Muscle of back (tissue), 11 donors: ENCODE data around the gene METTL24. TPM values are rescaled to one million over a fixed set of nuclear protein-coding genes. Genes with fewer than 3 reads are reported as not detected.
"Not testable (repeated sequence)": the region's sequence is repeated elsewhere in the genome, so short reads cannot be mapped to it uniquely, and the experiment has no call there.

Experiments
- DNase-seq, 3 donors: peaks; one replicate each; pipeline versions ENCODE4 v3.0.0 to v3.0.0-alpha.2; 2013
- polyA plus RNA-seq, 10 donors: library from polyadenylated mRNA; unstranded; fragments of 120-200 nt; gene quantifications; one replicate each; pipeline ENCODE4 v1.2.1, GENCODE V29; 2013; ENCODE audit not compliant: insufficient read length in 10 of 10

Gene METTL24
- polyA plus RNA-seq, 10 donors = 0.31 to 1.3 (median 0.89) TPM

GRCh38 chr6:110265273-110265672 is 92.9 kb downstream of the METTL24 start:
- no peak for DNase-seq

- no peak for DNase-seq
Measured at GRCh38 chr6:110256366-110256765, 101.8 kb downstream of the METTL24 start.

DNA sequence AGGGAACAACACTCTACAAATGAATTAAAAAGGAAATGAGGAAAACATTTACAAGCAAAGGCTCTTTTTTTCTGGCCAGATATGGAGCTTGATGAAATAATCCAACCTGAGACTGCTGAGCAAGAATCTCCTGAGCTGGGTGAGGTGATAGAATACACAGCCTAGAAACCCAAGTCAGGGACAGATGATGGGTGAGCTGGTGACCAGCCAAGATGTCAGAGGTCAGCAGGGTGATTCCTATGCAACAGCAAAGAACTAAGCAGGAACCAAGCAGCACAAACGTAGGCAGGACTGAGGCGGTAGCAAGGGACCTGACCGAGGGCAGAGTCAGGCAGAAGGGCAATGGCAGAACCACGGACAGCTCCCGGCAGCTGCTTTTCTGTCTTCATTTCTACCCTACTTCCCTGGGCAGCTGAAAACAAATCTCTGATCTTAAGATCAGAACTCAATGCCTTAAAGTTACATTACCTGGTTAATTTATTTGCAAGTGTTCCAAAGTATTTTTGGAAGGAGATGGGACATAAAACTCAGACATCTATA is 102.9 kb downstream of the METTL24 start:
- peak in 2 of 3 donors; percentile 16 to 49 for DNase-seq

- no peak for DNase-seq
Measured at GRCh38 chr6:110250838-110251237, 107.3 kb downstream of the METTL24 start.

- DNase-seq = no peak
Measured at GRCh38 chr6:110250058-110250457, 108.1 kb downstream of the METTL24 start.

DNA sequence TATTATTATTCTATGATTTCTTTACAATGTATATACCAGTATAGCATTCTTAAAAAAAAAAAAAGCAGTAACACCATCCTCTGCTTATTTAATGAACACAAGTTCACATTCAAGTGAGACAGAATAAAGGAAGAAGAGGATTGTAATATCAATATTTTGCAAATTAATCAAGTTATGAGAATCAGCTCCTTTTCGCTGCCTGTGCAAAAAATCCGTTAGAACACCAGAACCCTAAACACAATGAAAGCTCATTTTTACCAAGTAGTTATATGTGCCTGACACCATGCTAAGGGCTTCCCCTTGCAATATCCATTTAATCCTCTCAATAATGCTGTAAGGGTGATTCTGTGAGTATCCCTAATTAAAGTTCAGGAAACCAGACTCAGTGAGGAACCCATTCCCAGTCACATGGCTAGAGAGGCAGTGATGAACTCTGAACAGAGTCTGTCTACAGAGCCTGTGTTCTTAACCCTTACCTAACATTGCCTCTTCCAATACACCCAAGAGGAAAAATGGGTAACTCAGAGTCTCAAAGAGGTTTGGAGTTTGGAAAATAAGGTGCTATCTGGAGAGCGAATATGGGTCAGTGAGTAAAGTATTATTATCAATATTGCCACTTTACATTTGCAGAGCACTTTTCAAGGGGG is 111.1 kb downstream of the METTL24 start:
- no peak for DNase-seq

DNA sequence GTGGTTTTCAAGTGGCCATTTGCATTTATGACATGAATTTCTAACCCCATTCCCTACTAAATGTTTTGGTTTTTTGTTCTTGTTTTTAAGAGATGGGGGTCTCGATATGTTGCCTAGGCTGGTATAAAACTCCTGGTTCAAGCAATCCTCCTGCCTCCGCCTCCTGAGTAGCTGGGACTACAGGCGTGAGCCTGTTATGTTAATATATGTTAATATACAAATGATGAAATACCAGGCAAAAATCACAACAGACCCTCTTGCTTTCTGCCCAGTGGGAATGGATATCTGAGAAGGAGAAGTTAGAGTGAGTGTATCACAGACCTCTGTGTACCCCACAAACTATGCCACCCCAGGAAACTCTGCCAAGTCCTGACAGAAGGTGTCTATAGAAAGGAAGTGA is 111.8 kb downstream of the METTL24 start:
- no peak for DNase-seq

DNA sequence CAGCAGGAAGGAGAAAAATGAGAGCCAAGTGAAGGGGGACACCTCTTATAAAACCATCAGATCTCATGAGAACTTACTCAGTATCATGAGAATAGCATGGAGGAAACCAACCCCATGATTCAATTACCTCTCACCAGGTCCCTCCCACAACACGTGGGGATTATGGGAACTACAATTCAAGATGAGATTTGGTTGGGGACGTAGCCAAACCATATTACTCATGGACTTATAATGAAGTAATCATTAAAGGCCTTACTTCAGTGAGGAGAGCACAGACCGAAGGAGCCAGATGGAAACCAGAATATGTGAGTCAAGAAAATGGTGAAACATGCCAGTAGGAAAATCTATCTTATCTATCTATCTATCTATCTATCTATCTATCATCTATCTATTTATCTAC is 113.5 kb downstream of the METTL24 start:
- not testable (repeated sequence) for DNase-seq

DNA sequence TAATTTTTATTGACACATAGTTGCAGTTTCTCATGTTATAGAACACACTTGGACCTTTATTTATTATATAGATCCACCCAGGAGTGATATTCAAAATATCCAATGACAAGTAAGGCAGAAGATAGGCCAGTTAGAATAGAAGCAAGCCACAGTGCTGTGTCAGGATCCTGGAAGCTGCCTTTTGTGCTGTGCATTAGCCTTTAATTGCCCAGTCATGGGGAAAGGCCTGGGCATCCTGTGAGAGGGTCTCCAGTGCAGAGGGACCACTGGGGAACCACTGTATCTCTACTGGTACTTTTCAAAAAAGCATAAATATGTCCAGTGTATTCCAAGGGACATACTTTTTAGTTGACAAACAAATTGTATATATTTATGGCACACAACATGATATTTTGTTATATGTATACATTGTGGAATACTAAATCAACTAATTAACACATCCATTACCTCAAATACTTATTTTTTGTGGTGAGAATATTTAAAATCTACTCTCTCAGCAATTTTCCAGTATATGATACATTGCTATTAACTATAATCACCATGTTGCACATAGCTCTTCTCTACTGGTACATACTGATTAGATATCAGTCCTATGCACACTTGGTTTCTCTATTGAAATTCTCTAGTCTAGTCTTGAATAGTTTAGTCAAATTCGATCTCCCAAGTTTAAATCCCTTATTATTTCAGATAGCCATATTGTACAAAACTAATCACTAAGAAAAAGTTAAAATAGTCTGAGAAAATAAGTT is 118.4 kb downstream of the METTL24 start:
- DNase-seq = no peak

DNA sequence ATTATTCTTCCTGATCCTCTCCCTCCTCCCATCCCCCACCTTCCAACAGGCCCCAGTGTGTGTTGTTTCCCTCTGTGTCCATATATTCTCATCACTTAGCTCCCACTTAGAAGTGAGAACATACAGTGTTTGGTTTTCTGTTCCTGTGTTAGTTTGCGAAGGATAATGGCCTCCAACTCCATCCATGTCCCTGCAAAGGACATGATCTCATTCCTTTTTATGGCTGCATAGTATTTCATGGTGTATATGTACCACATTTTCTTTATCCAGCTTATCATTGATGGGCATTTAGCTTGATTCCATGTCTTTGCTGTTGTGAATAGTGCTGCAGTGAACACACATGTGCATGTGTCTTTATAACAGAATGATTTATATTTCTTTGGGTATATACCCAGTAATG is 122.1 kb downstream of the METTL24 start:
- not testable (repeated sequence) for DNase-seq

GRCh38 chr6:110233770-110234374 is 124.3 kb downstream of the METTL24 start:
- peak in 2 of 3 donors; percentile 1 to 7 for DNase-seq

GRCh38 chr6:110232450-110232849 is 125.7 kb downstream of the METTL24 start:
- no peak for DNase-seq

DNA sequence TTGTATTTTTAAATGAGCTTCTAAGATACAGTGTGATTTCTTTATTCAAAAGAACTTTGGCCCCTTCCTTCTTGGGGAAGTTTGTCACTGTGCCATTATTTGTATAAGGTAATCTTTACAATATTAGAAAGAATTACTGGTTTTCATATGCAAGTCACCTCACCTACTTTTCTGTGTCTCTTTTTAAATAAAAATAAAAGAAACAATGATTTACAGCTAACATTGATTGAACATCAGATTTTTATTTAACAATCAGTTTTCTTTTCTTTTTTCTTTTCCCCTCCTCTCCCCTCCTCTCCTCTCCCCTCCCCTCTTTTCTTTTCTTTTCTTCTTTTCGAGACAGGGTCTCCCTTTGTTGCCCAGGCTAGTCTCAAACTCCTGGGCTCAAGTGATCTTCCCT is 131.9 kb downstream of the METTL24 start:
- DNase-seq = no peak

GRCh38 chr6:110221738-110222137 is 136.4 kb downstream of the METTL24 start:
- no peak for DNase-seq

DNA sequence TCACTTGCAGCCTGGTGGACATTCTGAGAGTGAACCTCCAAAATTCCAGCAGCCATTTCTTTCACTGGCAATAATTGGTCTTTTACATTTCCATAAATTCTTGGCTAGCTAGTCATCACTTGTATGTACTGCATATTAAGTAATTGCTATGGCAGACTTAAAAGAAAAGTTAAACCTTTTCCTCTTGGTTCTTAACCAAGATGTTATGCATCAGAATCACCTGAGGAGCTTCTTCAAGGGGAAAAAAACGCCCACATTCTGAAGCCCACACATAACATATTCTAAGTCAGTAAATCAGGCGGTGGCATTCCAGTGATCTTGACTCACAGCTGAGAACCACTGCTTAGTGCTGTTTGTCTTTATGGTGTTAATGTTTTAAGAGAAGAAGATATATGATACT is 140.9 kb downstream of the METTL24 start:
- no peak for DNase-seq

GRCh38 chr6:110216140-110216539 is 142.0 kb downstream of the METTL24 start:
- DNase-seq = no peak

GRCh38 chr6:110214338-110214737 is 143.8 kb downstream of the METTL24 start:
- no peak for DNase-seq

DNA sequence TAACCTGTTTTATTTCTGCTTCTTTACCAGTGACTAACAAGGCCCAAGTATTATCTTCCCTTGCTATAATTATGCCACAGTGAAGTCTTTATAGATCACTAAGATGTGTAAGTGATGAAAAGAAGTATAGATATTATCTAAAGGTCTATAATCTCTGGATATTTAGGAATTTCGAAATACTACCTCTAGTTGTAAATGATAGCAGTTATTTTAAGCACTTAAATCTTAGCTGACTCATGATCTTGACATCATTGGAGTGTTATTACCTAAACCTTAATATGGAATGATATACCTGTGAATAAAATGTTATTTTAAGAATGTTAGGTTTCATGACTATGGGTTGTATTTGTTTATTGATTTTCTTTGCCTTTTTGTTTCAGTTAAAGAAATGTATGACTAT is 146.4 kb downstream of the METTL24 start:
- no peak for DNase-seq

DNA sequence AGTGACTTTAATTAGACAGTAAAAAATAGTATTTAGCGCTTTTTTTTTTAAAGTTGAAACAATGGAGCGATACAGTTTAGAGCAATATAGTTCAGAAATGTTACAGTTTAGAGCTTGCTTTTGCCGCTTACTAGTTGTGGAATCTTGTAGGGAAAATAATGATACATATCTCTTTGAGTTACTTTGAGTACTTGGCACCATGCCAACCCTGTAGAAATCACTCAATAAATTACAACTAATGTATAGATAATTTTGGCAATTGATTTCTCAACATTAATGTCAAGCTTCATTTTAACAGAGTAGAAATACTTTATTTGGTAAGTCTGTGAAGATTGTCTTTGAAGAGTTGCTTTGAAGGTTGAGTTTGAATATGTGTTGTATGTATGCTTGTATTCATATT is 150.5 kb downstream of the METTL24 start:
- no peak for DNase-seq

DNA sequence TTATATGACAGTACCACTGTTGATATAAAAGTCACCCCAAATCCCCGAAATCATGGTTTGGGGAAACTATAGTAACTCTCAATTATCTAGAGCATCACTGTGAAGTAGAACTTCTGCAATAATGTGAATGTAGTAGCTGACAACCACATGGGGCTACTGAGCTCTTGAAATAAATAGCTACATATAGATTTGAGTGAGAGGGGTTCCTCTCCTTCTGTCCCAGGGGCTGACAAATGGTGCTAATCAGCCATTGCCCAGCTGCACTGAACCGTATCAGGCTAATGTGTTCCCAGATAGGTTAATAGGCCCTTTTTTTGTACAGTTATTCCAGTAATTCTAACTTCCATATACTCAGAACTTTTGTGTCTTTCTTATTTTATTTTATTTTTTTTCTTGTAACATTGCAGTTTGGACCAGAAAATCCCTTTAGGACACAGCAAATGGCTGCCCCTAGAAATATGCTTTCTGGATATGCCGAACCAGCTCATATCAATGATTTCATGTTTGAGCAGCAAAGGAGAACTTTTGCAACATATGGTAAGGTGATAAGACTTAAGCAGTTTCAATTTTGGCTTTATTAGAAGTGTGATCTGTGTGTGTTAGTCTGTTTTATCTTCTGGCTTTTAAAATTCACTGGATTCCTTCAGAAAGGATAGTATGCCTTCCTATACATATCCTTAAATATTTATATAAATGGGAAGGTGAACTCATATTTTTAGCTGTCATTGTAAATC is 156.8 kb downstream of the METTL24 start:
- no peak for DNase-seq

- DNase-seq = no peak
Measured at GRCh38 chr6:110198561-110198960, 159.6 kb downstream of the METTL24 start.

- DNase-seq = no peak
Measured at GRCh38 chr6:110196874-110197273, 161.3 kb downstream of the METTL24 start.
